NCI-H510A (cell line): ENCODE measurements around the gene RPL26.
"Not testable (repeated sequence)": the region's sequence is repeated elsewhere in the genome, so short reads cannot be mapped to it uniquely, and the experiment has no call there.

ENCODE experiments used
- DNase-seq: peaks from one replicate; lab custom pipeline; 2025; lab: John Stamatoyannopoulos, UW

The RPL26 gene

GRCh38 chr17:8365143-8365542 lies 17.9 kb downstream of the RPL26 start:
- no peak for DNase-seq

GRCh38 chr17:8362651-8363332 lies 20.2 kb downstream of the RPL26 start:
- no peak for DNase-seq

GRCh38 chr17:8360751-8361150 lies 22.2 kb downstream of the RPL26 start:
- no peak for DNase-seq

- DNase-seq, result no peak
Observed at GRCh38 chr17:8360260-8360659, 22.7 kb downstream of the RPL26 start.

GRCh38 chr17:8359769-8360168 lies 23.2 kb downstream of the RPL26 start:
- no peak for DNase-seq

GRCh38 chr17:8357910-8358309 lies 25.1 kb downstream of the RPL26 start:
- DNase-seq, result no peak

GRCh38 chr17:8354236-8354635 lies 28.8 kb downstream of the RPL26 start:
- no peak for DNase-seq

- DNase-seq, result no peak
Observed at GRCh38 chr17:8353736-8354135, 29.3 kb downstream of the RPL26 start.

GRCh38 chr17:8350339-8350738 lies 32.7 kb downstream of the RPL26 start:
- no peak for DNase-seq

GRCh38 chr17:8347001-8347400 lies 36.0 kb downstream of the RPL26 start:
- DNase-seq, result not testable (repeated sequence)

GRCh38 chr17:8345951-8346665 lies 36.9 kb downstream of the RPL26 start:
- DNase-seq, result no peak

GRCh38 chr17:8345052-8345690 lies 37.8 kb downstream of the RPL26 start:
- DNase-seq, result no peak

GRCh38 chr17:8341456-8341855 lies 41.5 kb downstream of the RPL26 start:
- no peak for DNase-seq

GRCh38 chr17:8339540-8339939 lies 43.5 kb downstream of the RPL26 start, which contains the start of gene ODF4:
Gene ODF4 (plus strand): TSS chr17:8339840. CDS start chr17:8340052, 212 bp downstream.
- no peak for DNase-seq

- no peak for DNase-seq
Observed at GRCh38 chr17:8338753-8339140, 44.2 kb downstream of the RPL26 start.

GRCh38 chr17:8337802-8338752 lies 44.9 kb downstream of the RPL26 start:
- DNase-seq, result no peak

GRCh38 chr17:8333281-8333680 lies 49.7 kb downstream of the RPL26 start:
- no peak for DNase-seq

GRCh38 chr17:8332688-8333087 lies 50.3 kb downstream of the RPL26 start:
- no peak for DNase-seq

- no peak for DNase-seq
Observed at GRCh38 chr17:8332128-8332527, 50.9 kb downstream of the RPL26 start.
